ENCODE results near the gene COPE.
"Not testable (repeated sequence)": the region's sequence is repeated elsewhere in the genome, so short reads cannot be mapped to it uniquely, and the experiment has no call there.

The COPE gene

GRCh38 chr19:18903156-18904037 lies 15.8 kb downstream of the COPE start:
- CTCF ChIA-PET, result no interaction called here
- POLR2A ChIA-PET, result interaction anchor here (1.0 kb wide), 1 partner anchor 12 kb away, joined by 3 read pairs; no protein-coding TSS in a partner anchor
- no peak for DNase-seq (ENCODE audit: extremely low spot score)
- TF ChIP-seq TARDBP (IDR thresholded peaks at IDR 0.05) (no peak), FOXA1 (IDR thresholded peaks at IDR 0.05) (no peak), SP1 (IDR thresholded peaks at IDR 0.05) (no peak), BHLHE40 (IDR thresholded peaks at IDR 0.05; ENCODE audit: borderline replicate concordance) (no peak), ELF4 (IDR thresholded peaks at IDR 0.05) (no peak), HDGF (IDR thresholded peaks at IDR 0.05; ENCODE audit: borderline replicate concordance) (no peak)

- CTCF ChIA-PET; DNase-seq (ENCODE audit: extremely low spot score): not testable (repeated sequence)
- POLR2A ChIA-PET, result interaction anchor here (1.0 kb wide), 1 partner anchor 13 kb away, joined by 3 read pairs; no protein-coding TSS in a partner anchor
These were observed 16.7 kb downstream of the COPE start for GRCh38 chr19:18902519-18902918.

- POLR2A ChIA-PET, result no interaction called here
- DNase-seq (ENCODE audit: extremely low spot score), result no peak
- TF ChIP-seq L3MBTL2 (conservative IDR thresholded peaks at IDR 0.05) (no peak), FOXK2 (IDR thresholded peaks at IDR 0.05) (no peak), LEF1 (IDR thresholded peaks at IDR 0.05; ENCODE audit: borderline replicate concordance) (no peak), FOXM1 (IDR thresholded peaks at IDR 0.05; ENCODE audit: borderline replicate concordance) (no peak), TARDBP (IDR thresholded peaks at IDR 0.05) (no peak), NFRKB (IDR thresholded peaks at IDR 0.05) (no peak), ELF4 (IDR thresholded peaks at IDR 0.05) (no peak), FOXA1 (IDR thresholded peaks at IDR 0.05) (no peak), ARNT (IDR thresholded peaks at IDR 0.05) (no peak), HDGF (IDR thresholded peaks at IDR 0.05; ENCODE audit: borderline replicate concordance) (no peak), BHLHE40 (IDR thresholded peaks at IDR 0.05; ENCODE audit: borderline replicate concordance) (no peak), SUZ12 (IDR thresholded peaks at IDR 0.05) (no peak), PKNOX1 (IDR thresholded peaks at IDR 0.05) (no peak), ZNF384 (IDR thresholded peaks at IDR 0.05) (no peak), CTBP1 (IDR thresholded peaks at IDR 0.05; ENCODE audit: borderline replicate concordance) (no peak), SP1 (IDR thresholded peaks at IDR 0.05) (no peak)
- CTCF ChIA-PET, result interaction anchor here (0.6 kb wide), 1 partner anchor 30 kb away, joined by 3 read pairs; no protein-coding TSS in a partner anchor
These were observed 17.7 kb downstream of the COPE start for GRCh38 chr19:18901491-18901890.

- no peak for TF ChIP-seq FOXK2 (IDR thresholded peaks at IDR 0.05)
- TF ChIP-seq PKNOX1 (IDR thresholded peaks at IDR 0.05), result no peak
- no peak for TF ChIP-seq LEF1 (IDR thresholded peaks at IDR 0.05; ENCODE audit: borderline replicate concordance)
- TF ChIP-seq CTBP1 (IDR thresholded peaks at IDR 0.05; ENCODE audit: borderline replicate concordance), result no peak
- no peak for TF ChIP-seq NFRKB (IDR thresholded peaks at IDR 0.05)
- TF ChIP-seq HDGF (IDR thresholded peaks at IDR 0.05; ENCODE audit: borderline replicate concordance), result no peak
- no peak for TF ChIP-seq ARNT (IDR thresholded peaks at IDR 0.05)
- no peak for TF ChIP-seq SUZ12 (IDR thresholded peaks at IDR 0.05)
- TF ChIP-seq SP1 (IDR thresholded peaks at IDR 0.05), result no peak
- TF ChIP-seq FOXA1 (IDR thresholded peaks at IDR 0.05), result no peak
- TF ChIP-seq FOXM1 (IDR thresholded peaks at IDR 0.05; ENCODE audit: borderline replicate concordance), result no peak
- no peak for TF ChIP-seq BHLHE40 (IDR thresholded peaks at IDR 0.05; ENCODE audit: borderline replicate concordance)
- TF ChIP-seq ELF4 (IDR thresholded peaks at IDR 0.05), result no peak
- no peak for TF ChIP-seq ZNF384 (IDR thresholded peaks at IDR 0.05)
- TF ChIP-seq TARDBP (IDR thresholded peaks at IDR 0.05), result no peak
- TF ChIP-seq L3MBTL2 (conservative IDR thresholded peaks at IDR 0.05), result no peak
- no peak for DNase-seq (ENCODE audit: extremely low spot score)
- ChIA-PET CTCF (no interaction called here), POLR2A (no interaction called here)
These were observed 18.3 kb downstream of the COPE start for GRCh38 chr19:18900700-18901481.

GRCh38 chr19:18899624-18900560 lies 19.3 kb downstream of the COPE start:
- DNase-seq (ENCODE audit: extremely low spot score), result no peak
- POLR2A ChIA-PET, result no interaction called here
- no peak for TF ChIP-seq NFRKB (IDR thresholded peaks at IDR 0.05)
- no peak for TF ChIP-seq SP1 (IDR thresholded peaks at IDR 0.05)
- no peak for TF ChIP-seq FOXA1 (IDR thresholded peaks at IDR 0.05)
- no peak for TF ChIP-seq HDGF (IDR thresholded peaks at IDR 0.05; ENCODE audit: borderline replicate concordance)
- TF ChIP-seq ZNF384 (IDR thresholded peaks at IDR 0.05), result no peak
- TF ChIP-seq LEF1 (IDR thresholded peaks at IDR 0.05; ENCODE audit: borderline replicate concordance), result no peak
- no peak for TF ChIP-seq BHLHE40 (IDR thresholded peaks at IDR 0.05; ENCODE audit: borderline replicate concordance)
- TF ChIP-seq PKNOX1 (IDR thresholded peaks at IDR 0.05), result no peak
- TF ChIP-seq FOXM1 (IDR thresholded peaks at IDR 0.05; ENCODE audit: borderline replicate concordance), result no peak
- TF ChIP-seq SUZ12 (IDR thresholded peaks at IDR 0.05), result no peak
- no peak for TF ChIP-seq CTBP1 (IDR thresholded peaks at IDR 0.05; ENCODE audit: borderline replicate concordance)
- TF ChIP-seq L3MBTL2 (conservative IDR thresholded peaks at IDR 0.05), result no peak
- no peak for TF ChIP-seq ARNT (IDR thresholded peaks at IDR 0.05)
- TF ChIP-seq FOXK2 (IDR thresholded peaks at IDR 0.05), result no peak
- no peak for TF ChIP-seq TARDBP (IDR thresholded peaks at IDR 0.05)
- no peak for TF ChIP-seq ELF4 (IDR thresholded peaks at IDR 0.05)
- CTCF ChIA-PET, result no interaction called here
